Measurements from ENCODE around the gene ASPSCR1. TPM values are rescaled to one million over a fixed set of nuclear protein-coding genes. Genes with fewer than 3 reads are reported as not detected.
A peak's percentile ranks its signal among the peaks of the same experiment; 100 is the strongest.

ASPSCR1 gene
- total and polyA plus RNA-seq, 2 of the 13 experiments (the other 11 are each of a cell fraction or from before 2014, with no cell fraction given): 274 to 314 TPM

DNA sequence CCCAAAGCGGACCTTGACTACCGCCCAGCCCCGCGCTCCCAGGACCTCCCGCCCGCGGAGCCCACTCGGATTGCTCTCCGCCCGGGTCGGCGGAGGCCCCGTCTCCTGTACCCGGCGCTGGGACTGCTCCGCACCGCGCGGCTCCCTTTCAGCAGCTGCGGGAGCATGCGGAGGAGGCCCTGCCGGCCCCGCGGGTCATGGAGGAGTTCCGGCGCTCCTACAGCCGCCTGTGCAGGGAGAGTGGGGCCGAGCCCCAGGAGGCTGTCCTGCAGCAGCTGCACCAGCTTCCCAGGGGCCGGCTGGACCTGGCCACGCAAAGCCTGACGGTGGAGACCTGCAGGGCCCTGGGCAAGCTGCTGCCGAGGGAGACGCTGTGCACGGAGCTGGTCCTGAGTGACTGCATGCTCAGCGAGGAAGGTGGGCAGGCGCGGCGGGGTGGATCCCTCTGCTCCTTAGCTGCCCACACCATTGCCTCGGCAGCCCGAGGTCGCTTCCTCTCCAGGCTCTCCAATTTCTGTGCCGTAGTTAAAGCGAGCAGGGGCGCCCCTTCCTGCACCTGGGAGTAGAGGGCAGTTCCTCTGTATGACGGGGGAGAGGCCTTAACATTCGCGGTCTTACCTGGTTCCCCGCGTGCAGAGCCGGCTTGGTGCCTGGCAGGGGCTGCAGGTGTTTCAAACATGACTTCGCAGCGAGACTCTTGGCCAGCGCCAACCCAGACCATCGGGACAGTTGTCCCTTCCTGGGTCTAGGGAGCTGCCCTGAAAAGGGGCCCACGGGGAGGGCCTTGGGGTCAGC lies 46.2 kb downstream of the ASPSCR1 start (continued):
- TF ChIP-seq BCLAF1 (IDR thresholded peaks at IDR 0.05) (no peak), KAT8 (CRISPR knock-in tag; IDR thresholded peaks at IDR 0.05) (no peak; the same call in 1 of the 2 replicates), HOXA7 (CRISPR knock-in tag; IDR thresholded peaks at IDR 0.05) (no peak), ZKSCAN5 (CRISPR knock-in tag; IDR thresholded peaks at IDR 0.05) (no peak), SAFB2 (CRISPR knock-in tag; IDR thresholded peaks at IDR 0.05; ENCODE audit: borderline replicate concordance, low read depth) (no peak; the same call in 1 of the 2 replicates), ZNF775 (CRISPR knock-in tag; IDR thresholded peaks at IDR 0.05; ENCODE audit: borderline replicate concordance) (no peak), SP5 (CRISPR knock-in tag; IDR thresholded peaks at IDR 0.05; ENCODE audit: borderline replicate concordance, low read depth) (no peak), ZFP36L1 (CRISPR knock-in tag; IDR thresholded peaks at IDR 0.05) (no peak), XBP1 (CRISPR knock-in tag; IDR thresholded peaks at IDR 0.05) (no peak), SUZ12 (IDR thresholded peaks at IDR 0.05; ENCODE audit: low read depth, low read length) (no peak), SMYD3 (CRISPR knock-in tag; IDR thresholded peaks at IDR 0.05) (no peak; the same call in 1 of the 2 replicates), FOXP1 (IDR thresholded peaks at IDR 0.05) (no peak), FOXP1 (CRISPR knock-in tag; IDR thresholded peaks at IDR 0.05) (no peak), SRF (IDR thresholded peaks at IDR 0.05; ENCODE audit: low read depth, low read length) (no peak), NKX3-1 (CRISPR knock-in tag; IDR thresholded peaks at IDR 0.05) (peak; percentile 35), ZNF317 (CRISPR knock-in tag; IDR thresholded peaks at IDR 0.05) (no peak), MTERF4 (CRISPR knock-in tag; IDR thresholded peaks at IDR 0.05) (peak; percentile 85; the same call in 1 of the 2 replicates), LBX2 (CRISPR knock-in tag; IDR thresholded peaks at IDR 0.05; ENCODE audit: borderline replicate concordance) (no peak), ZNF367 (CRISPR knock-in tag; IDR thresholded peaks at IDR 0.05; ENCODE audit: borderline replicate concordance) (no peak), ZNF552 (CRISPR knock-in tag; IDR thresholded peaks at IDR 0.05; ENCODE audit: borderline replicate concordance) (peak; percentile 51), SIN3A (IDR thresholded peaks at IDR 0.05; ENCODE audit: borderline replicate concordance, low read depth, low read length) (no peak), SOX13 (IDR thresholded peaks at IDR 0.05) (no peak), SOX13 (CRISPR knock-in tag; conservative IDR thresholded peaks at IDR 0.05 in 1 of 2, IDR thresholded peaks at IDR 0.05 in 1 of 2) (no peak), NR2F2 (IDR thresholded peaks at IDR 0.05; ENCODE audit: borderline replicate concordance, low read depth) (no peak), ATF7-NPFF (CRISPR knock-in tag; IDR thresholded peaks at IDR 0.05; ENCODE audit: low read depth) (peak; percentile 56; the same call in 1 of the 2 replicates)
- TF ChIP-seq, protein P1, sequence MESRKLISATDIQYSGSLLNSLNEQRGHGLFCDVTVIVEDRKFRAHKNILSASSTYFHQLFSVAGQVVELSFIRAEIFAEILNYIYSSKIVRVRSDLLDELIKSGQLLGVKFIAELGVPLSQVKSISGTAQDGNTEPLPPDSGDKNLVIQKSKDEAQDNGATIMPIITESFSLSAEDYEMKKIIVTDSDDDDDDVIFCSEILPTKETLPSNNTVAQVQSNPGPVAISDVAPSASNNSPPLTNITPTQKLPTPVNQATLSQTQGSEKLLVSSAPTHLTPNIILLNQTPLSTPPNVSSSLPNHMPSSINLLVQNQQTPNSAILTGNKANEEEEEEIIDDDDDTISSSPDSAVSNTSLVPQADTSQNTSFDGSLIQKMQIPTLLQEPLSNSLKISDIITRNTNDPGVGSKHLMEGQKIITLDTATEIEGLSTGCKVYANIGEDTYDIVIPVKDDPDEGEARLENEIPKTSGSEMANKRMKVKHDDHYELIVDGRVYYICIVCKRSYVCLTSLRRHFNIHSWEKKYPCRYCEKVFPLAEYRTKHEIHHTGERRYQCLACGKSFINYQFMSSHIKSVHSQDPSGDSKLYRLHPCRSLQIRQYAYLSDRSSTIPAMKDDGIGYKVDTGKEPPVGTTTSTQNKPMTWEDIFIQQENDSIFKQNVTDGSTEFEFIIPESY (CRISPR knock-in tag; IDR thresholded peaks at IDR 0.05): no peak
